Mononuclear cell (primary cell): ENCODE data around the gene LCAT. TPM values are rescaled to one million over a fixed set of nuclear protein-coding genes. Genes with fewer than 3 reads are reported as not detected.

Experiments used
- H3K27me3 ChIP-seq: 2 replicates; pipeline ENCODE4 v1.6.0; 2011; ENCODE audit warnings: low read length, control low read depth; ENCODE audit not compliant: insufficient read depth
- H3K4me1 ChIP-seq: 2 replicates; pipeline ENCODE4 v1.5.1; 2011; ENCODE audit warnings: mild to moderate bottlenecking, low read length, control low read depth; ENCODE audit not compliant: insufficient read depth
- H3K4me3 ChIP-seq: 2 replicates; pipeline ENCODE4 v1.5.1; 2011; ENCODE audit warnings: mild to moderate bottlenecking, low read length, moderate library complexity
- H3K9me3 ChIP-seq: 2 replicates; pipeline ENCODE4 v1.5.1; 2011; ENCODE audit warnings: low read depth, mild to moderate bottlenecking, control low read depth, low read length
- total RNA-seq: library from RNA; depleted of rRNA; stranded (reverse); fragments of >200 nt; gene quantifications from one replicate; pipeline ENCODE4 v1.2.3, GENCODE V29; 2012

LCAT gene
- total RNA-seq, result 0.84 TPM

DNA sequence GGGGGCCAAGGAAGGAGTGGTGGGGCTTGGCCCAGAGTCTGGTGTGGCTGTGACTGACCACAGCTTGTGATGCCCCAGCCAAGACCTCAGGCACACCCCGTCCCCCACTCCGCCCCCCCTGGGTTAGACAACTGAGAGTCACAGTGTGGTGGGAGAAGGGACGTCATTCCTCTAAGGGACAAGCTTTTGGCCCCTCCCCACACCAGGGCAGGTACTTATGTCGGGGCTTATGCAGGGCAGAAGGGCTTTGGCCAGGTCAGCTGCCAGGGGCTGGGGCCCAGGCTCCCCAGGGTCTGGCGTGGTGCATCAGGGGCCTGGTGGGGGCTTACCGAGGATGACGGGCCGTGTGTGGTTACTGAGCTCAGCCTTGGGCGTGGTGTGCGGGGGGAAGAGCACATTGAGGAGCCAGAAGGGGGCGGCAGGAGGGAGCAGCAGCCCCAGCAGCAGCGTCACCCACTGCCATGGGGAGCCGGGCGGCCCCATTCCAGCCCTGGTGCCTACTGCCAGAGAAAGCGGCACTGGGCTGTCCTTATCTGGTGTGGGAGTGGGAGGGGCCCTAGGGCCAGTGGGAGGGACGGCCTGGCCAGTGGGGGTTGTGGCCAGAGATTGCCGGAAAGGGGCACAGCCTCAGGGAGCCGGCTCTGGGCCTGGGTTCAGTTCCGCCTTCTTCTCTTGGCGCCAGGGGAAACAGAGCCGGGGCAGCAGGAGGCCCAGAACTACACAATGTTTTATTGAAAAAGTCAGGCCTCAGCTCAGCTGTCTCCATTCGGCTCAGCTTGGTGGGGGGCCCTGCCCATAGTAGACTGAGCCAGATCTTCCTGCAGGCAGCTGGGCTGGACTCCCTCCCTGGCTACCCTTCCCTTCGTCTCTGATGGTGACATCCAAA, at the start of gene LCAT:
Gene LCAT (minus strand): TSS at position 502 of the 886 bp plus-strand sequence. CDS start 19 bp downstream, at position 483.
- Histone ChIP-seq H3K4me1 (peaks cover 24% of the 10 kb centered on the region), H3K27me3 (no peaks in the 10 kb centered on the region), H3K9me3 (no peaks in the 10 kb centered on the region), H3K4me3 (no peak within 1 kb of the TSS)

DNA sequence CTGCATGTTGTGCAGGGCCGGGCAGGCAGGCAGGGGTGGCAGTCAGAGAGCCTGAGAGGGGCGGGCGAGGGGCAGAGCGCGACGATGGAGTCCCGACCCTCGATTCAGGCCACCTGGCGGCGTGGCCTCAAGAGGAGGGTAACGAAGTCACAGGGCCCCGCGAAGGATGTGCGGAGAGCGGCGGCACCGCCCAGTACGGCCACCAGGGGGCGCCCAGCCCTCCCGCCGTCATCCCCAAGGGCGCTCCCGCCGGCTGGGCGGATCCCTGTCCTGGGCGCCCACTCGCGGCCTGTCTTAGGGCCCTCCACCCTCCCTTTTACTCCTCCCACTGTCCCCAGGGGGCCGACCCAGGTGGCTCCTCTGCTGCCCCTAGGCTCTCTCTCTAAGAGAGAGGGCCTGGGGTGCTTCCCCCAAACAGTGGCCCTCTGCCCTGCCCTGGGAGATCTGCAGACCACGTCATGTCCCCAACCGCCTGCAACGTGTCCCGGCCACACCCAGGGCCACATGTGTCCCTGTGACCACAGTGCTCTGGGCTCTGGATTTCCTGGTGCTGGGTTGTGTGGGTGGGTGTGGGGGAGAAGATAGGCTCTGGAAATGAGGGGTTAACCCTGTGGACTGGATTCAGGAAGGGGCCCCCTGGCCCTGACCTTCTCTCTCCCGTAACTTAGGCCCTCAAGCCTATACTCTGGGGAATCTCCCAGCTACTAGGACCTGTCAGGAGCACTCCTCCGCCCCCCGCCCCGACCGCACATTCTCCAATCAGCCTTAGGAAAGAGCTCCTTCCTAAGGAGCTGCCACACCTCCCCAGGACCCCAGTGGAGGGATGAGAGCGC, 49.5 kb upstream of the LCAT start:
- peak overlapping the region; percentile 38 for H3K4me3 ChIP-seq
- peaks cover 70% of the 10 kb centered on the region for H3K4me1 ChIP-seq
- H3K9me3 ChIP-seq, result no peaks in the 10 kb centered on the region
- no peaks in the 10 kb centered on the region for H3K27me3 ChIP-seq

GRCh38 chr16:67992661-67993206, 48.8 kb upstream of the LCAT start:
- H3K27me3 ChIP-seq, result no peaks in the 10 kb centered on the region
- no peaks in the 10 kb centered on the region for H3K9me3 ChIP-seq
- H3K4me3 ChIP-seq, result no peak overlapping the region
- peaks cover 63% of the 10 kb centered on the region for H3K4me1 ChIP-seq

DNA sequence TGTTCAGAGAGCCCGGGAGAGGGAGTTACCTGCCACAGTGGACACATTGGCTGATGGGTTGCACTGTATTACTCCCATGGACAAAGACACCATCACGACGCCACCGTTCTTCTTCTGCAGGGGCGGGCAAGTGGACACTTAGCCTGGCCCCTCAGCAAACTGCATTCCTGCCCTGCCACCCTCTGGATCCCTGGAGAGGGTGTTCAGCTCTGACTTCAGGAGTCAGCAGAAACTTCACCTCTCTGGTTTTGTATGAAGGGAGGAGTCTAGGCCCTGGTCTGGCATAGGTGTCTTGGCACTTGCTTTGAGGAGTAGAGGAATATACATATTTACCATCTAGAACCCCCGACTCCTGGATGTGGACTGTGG, 46.1 kb upstream of the LCAT start:
- Histone ChIP-seq H3K4me1 (peaks cover 51% of the 10 kb centered on the region), H3K27me3 (no peaks in the 10 kb centered on the region), H3K9me3 (no peaks in the 10 kb centered on the region), H3K4me3 (no peak overlapping the region)

GRCh38 chr16:67989322-67990017, 45.5 kb upstream of the LCAT start:
- no peaks in the 10 kb centered on the region for H3K27me3 ChIP-seq
- no peaks in the 10 kb centered on the region for H3K9me3 ChIP-seq
- peaks cover 51% of the 10 kb centered on the region for H3K4me1 ChIP-seq
- H3K4me3 ChIP-seq, result no peak overlapping the region

- H3K4me3 ChIP-seq, result no peak overlapping the region
- no peaks in the 10 kb centered on the region for H3K27me3 ChIP-seq
- H3K4me1 ChIP-seq, result peaks cover 52% of the 10 kb centered on the region
- H3K9me3 ChIP-seq, result no peaks in the 10 kb centered on the region
These were observed 44.8 kb upstream of the LCAT start for GRCh38 chr16:67988675-67989074.

GRCh38 chr16:67987460-67988160, 43.7 kb upstream of the LCAT start:
- Histone ChIP-seq H3K9me3 (no peaks in the 10 kb centered on the region), H3K4me3 (no peak overlapping the region), H3K27me3 (no peaks in the 10 kb centered on the region), H3K4me1 (peaks cover 47% of the 10 kb centered on the region)

DNA sequence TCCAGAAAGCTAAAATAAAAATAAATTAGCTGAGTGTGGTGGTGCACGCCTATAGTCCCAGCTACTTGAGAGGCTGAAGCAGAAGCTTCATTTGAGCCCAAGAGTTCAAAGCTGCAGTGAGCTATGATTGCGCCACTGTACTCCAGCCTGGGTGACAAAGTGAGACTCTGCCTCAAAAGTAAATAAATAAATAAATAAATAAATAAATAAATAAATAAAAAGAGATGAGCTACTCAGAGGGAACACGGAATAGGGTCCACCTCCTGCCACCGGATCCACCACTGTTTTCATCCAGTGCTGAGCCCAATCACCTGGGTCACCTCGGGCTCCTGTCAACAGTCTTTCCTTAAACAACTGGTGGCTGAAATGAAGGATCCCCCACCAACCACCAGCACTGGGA, 43.0 kb upstream of the LCAT start:
- Histone ChIP-seq H3K4me1 (peaks cover 40% of the 10 kb centered on the region), H3K9me3 (no peaks in the 10 kb centered on the region), H3K4me3 (no peak overlapping the region), H3K27me3 (no peaks in the 10 kb centered on the region)

DNA sequence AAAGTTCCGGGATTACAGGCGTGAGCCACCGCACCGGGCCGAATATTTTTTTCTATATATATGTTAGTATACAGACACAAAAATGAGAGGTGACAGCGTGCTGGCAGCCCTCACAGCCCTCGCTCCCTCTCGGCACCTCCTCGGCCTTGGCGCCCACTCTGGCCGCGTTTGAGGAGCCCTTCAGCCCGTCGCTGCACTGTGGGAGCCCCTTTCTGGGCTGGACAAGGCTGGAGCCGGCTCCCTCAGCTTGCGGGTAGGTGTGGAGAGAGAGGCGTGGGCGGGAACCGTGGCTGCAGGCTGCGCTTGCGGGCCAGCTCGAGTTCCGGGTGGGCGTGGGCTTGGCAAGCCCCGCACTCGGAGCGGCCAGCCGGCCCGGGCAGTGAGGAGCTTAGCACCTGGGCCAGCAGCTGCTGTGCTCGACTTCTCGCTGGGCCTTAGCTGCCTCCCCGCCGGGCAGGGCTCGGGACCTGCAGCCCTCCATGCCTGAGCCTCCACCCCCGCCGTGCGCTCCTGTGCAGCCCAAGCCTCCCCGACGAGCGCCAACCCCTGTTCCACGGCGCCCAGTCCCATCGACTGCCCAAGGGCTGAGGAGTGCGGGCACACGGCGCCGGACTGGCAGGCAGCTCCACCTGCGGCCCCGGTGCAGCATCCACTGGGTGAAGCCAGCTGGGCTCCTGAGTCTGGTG, 38.2 kb upstream of the LCAT start:
- no peaks in the 10 kb centered on the region for H3K9me3 ChIP-seq
- no peak overlapping the region for H3K4me3 ChIP-seq
- peaks cover 30% of the 10 kb centered on the region for H3K4me1 ChIP-seq
- H3K27me3 ChIP-seq, result no peaks in the 10 kb centered on the region

GRCh38 chr16:67979955-67980678, 36.2 kb upstream of the LCAT start, which contains the start of gene DPEP3:
Gene DPEP3 (minus strand): TSS chr16:67980499. CDS start chr16:67980380, 119 bp downstream.
- H3K9me3 ChIP-seq, result no peaks in the 10 kb centered on the region
- H3K4me1 ChIP-seq, result peaks cover 20% of the 10 kb centered on the region
- H3K27me3 ChIP-seq, result no peaks in the 10 kb centered on the region
- no peak within 1 kb of the TSS for H3K4me3 ChIP-seq

GRCh38 chr16:67977469-67978227, 33.7 kb upstream of the LCAT start:
- Histone ChIP-seq H3K4me1 (no peaks in the 10 kb centered on the region), H3K4me3 (no peak overlapping the region)

GRCh38 chr16:67977005-67977404, 33.1 kb upstream of the LCAT start:
- Histone ChIP-seq H3K4me1 (no peaks in the 10 kb centered on the region), H3K27me3 (no peaks in the 10 kb centered on the region), H3K9me3 (no peaks in the 10 kb centered on the region), H3K4me3 (no peak overlapping the region)

More at GRCh38 chr16:67977469-67978227, 33.7 kb upstream of the LCAT start:
- Histone ChIP-seq H3K9me3 (no peaks in the 10 kb centered on the region), H3K27me3 (no peaks in the 10 kb centered on the region)

DNA sequence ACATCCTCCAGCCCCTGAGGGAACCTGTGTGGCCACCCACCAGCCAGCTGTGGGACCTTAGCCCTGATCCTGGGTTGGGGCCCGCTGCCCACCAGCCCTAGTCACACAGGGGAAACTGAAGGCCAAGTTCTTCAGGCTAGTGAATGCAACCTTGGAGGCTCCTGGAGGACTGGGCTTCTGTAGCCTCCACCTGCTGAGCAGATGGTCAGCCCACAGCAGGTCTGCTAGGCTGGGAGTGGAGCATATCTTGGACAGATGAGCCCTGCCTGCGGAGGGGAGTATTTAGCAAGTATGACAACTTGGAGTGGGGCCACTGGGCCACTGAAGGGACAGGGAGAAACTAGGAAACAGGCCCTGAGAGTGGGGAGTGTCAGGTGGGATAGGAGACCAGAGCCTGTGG, 32.3 kb upstream of the LCAT start:
- Histone ChIP-seq H3K4me1 (no peaks in the 10 kb centered on the region), H3K27me3 (no peaks in the 10 kb centered on the region), H3K4me3 (no peak overlapping the region), H3K9me3 (no peaks in the 10 kb centered on the region)
